Measurements from ENCODE around the gene CDC42EP1. TPM values are rescaled to one million over a fixed set of nuclear protein-coding genes. Genes with fewer than 3 reads are reported as not detected.
"Not testable (repeated sequence)": the region's sequence is repeated elsewhere in the genome, so short reads cannot be mapped to it uniquely, and the experiment has no call there.

The CDC42EP1 gene
- total RNA-seq, 1 donor from 2014 or later: 102 TPM

- no peak for DNase-seq (ENCODE audit: low spot score)
Measured at GRCh38 chr22:37533995-37534394, 26.3 kb upstream of the CDC42EP1 start.

DNA sequence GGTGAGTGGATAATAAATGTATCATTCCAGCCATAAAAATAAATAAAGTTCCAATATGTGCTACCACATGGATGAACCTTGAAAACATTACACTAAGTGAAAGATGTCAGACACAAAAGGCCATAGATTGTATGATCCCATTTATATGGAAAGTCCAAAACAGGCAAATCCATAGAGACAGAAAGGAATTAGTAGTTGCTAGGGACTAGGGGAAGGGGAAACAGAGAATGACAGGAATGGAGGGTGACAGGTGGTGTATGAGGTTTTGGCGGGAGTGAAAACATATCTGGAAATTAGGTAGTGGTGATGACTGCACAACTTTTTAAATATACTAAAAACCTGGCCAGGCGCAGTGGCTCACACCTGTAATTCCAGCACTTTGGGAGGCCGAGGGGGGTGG, 25.8 kb upstream of the CDC42EP1 start:
- no peak for DNase-seq (ENCODE audit: low spot score)

GRCh38 chr22:37535159-37535558, 25.1 kb upstream of the CDC42EP1 start:
- DNase-seq (ENCODE audit: low spot score): no peak

GRCh38 chr22:37538590-37539357, 21.5 kb upstream of the CDC42EP1 start:
- peak; percentile 97 for DNase-seq (ENCODE audit: low spot score)

DNA sequence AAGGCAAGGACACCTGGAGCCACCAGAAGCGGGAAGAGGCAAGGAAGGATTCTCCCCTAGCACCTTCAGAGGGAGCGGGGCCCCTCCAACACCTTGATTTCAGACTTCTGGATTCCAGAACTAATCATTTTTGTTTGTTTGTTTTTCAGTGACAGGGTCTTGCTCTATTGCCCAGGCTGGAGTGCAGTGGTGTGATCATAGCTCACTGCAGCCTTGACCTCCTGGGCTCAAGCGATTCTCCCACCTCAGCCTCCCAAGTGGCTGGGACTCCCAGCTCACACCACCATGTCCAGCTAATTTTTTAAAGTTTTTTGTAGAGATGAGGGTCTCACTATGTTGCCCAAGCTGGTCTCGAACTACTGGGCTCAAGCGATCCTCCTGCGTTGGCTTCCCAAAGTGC, 20.5 kb upstream of the CDC42EP1 start:
- DNase-seq (ENCODE audit: low spot score): not testable (repeated sequence)

DNA sequence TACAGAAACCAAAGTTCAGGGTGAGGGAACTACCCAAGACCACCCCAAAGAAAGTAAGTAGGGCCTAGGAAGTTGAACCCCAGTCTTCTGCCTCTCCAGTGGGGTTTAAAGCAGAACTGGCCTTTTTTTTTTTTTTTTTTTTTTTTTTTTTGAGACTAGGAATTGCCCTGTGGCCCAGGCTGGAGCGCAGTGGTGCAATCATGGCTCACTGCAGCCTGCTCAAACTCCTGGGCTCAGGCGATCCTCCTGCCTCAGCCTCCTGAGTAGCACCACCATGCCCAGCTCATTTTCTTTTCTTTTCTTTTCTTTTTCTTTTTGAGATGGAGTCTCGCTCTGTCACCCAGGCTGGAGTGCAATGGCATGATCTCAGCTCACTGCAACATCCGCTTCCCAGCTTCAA, 17.9 kb upstream of the CDC42EP1 start:
- not testable (repeated sequence) for DNase-seq (ENCODE audit: low spot score)

DNA sequence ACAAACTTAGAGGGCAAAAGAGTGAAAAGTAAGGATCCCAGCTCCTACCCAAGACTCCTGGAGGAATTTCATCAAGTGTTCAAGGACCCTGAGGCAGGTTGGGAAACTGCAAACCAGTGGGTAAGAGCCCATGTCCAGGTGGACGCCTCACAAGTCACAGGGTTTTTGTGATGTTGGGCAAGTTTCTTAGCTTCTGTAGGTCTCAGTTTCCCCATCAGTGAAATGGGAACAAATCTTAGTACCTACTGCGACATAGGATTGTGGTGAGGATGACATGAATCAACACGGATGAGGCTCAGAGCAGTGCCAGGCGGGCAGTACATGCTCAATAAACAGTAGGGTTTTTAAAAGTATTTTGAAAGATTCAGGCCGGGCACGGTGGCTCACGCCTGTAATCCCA, 17.3 kb upstream of the CDC42EP1 start:
- DNase-seq (ENCODE audit: low spot score): no peak

GRCh38 chr22:37544955-37545702, 15.2 kb upstream of the CDC42EP1 start:
- no peak for DNase-seq (ENCODE audit: low spot score)

DNA sequence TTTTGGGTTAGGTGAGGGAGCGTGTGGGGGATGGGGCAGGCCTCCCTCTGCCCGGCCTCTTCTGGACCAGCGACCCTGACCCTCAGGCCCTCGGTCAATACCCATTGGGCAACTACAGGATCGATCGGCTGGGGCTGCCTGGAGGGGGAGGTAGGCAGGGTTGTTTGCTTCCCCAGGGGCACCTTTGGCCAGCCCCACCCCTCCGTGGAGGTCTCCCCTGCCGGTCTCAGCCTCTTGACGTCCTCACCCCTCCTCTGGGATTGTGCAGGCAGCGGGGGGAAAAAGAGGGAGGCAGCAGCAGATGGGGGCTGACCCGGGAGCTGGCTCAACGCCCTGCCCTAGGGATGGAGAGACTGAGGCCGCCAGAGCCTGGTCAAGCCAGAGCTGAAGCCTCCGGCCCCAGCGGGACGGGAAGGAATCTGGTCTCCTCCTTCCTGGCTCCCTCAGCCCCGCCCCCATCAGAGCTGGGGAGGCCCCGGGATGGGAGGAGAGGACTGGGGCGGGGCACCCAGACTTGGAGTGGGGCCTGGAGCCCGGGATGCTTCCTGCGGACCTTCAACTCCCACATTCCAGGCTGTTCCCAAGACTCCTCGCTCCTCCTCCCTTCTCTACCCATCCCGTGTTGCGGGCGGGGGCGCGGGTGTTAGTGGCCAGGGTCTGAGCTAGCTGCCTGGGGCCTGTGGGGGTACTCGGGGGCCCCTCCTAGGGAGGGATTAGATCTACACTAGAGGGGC, 14.4 kb upstream of the CDC42EP1 start:
- peak; percentile 95 for DNase-seq (ENCODE audit: low spot score)

DNA sequence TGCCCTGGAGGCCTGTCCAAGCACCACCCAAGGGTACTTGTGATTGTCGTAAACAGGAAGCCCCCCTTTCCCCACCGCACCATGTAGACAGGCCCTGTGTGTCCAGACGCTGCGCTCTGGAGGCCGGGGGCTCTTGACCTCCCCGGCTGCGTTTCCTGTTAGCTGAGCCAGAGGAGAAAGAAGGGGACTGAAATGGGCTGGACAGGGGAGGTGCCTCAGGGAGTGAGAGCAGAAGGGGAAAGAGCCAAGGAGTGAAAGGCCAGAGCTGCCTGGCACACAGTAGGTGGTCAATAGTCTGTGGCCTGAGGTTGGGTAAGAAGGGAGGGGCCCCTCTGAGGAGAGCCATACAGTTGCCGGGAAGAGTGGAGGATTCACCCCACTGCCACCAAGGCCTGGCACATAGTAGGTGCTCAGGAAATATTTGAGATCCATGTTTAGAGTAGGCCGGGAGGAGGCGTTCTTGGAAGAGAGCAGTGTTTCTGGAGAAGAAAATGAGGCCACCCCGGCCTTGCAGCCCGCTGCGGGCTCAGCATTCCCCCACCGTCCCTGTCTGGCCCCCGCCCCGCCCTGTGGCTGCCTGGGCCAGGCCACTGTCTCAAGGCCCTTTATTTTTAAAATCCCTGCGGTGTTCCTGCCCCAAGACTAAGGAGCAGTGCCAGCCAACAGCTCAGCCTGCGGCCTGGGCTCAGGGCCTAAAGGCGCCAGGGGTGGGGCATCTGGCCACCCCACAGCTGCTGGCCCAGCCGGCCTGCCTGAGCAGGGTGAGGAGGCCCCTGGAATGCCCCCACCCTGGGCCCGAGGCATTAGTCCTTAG, 13.6 kb upstream of the CDC42EP1 start:
- no peak for DNase-seq (ENCODE audit: low spot score)

- DNase-seq (ENCODE audit: low spot score): no peak
Measured at GRCh38 chr22:37547251-37547741, 13.0 kb upstream of the CDC42EP1 start.

DNA sequence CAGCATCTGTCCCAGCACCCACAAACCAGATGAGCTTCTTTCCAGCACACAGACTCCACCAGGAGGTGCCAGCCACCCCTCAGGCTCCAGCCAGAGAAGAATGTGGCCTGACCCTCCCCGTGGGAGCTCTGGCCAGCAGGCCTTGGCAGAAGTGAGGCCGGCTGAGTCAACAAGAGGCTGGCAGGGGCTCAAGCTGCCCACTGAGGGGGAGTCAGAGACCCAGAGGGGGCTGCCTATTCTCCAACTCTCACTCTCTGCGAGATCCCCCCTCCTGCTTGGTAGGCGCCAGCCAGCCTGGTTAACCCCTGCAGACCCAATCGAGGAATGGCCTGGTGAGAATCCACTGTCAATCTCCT, 10.6 kb upstream of the CDC42EP1 start:
- DNase-seq (ENCODE audit: low spot score): no peak

DNA sequence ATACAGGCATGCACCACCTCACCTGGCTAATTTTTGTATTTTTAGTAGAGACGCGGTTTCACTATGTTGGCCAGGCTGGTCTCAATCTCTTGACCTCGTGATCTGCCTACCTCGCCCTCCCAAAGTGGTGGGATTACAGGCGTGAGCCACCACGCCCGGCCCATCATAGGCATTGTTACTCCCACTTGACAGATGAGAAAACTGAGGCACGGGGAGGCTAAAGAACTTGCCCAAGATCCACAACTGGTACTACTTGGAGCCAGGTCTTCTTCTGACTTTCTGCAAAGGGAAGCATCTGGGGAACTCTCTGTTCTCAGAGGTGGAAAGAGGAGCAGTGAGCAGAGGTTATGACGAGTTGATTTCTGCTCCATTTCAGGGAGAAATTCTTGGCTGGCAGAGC, 9.4 kb upstream of the CDC42EP1 start:
- not testable (repeated sequence) for DNase-seq (ENCODE audit: low spot score)

DNA sequence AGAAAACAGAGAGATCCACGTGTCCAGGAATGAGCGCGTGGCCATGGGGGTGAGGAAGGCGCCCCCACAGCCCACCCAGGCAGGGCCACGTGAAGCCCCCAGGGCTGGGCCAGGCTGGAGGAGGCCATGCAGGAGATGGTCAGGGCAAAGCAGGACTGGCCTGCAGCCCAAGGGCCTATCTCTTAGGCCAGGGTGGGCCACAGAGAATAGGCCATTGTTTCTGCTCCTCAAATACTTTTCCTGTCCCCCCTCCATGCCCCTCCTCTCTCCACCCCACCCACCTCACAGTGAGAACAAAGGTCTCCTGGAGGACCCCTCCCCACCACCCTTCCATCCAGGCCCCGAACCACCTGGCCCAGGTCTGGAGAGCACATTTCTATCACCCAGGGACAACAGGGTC, 8.3 kb upstream of the CDC42EP1 start:
- no peak for DNase-seq (ENCODE audit: low spot score)

DNA sequence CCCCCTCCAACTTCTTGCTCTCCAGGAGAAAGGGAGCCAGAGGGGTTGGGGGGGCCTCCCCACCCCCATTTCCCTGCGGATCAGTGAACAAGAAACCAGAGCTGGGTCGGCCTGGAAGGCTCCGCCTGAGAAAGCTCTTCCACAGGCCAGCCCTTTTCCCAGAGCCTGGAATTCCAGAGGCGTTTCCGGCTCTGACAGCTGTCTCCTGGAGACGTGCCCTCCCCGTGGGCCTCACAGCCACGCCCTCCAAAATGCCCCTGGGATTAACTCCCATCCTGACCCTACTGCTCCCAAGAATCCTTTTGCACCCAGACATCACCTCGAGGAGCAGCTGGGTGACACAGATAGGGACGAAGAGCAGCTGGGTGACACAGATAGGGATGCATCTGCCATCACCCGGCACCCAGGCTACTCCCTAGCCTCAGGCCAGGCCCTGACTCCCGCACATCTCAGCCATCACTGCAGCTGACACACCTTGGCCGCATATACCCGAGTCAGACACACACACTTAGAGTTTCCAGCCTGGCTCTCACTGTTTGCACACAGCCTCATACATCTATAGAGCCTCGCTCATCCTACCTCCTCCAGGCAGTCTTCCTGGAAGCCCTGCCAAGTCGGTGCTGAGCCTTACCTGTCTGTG, 7.6 kb upstream of the CDC42EP1 start:
- no peak for DNase-seq (ENCODE audit: low spot score)

DNA sequence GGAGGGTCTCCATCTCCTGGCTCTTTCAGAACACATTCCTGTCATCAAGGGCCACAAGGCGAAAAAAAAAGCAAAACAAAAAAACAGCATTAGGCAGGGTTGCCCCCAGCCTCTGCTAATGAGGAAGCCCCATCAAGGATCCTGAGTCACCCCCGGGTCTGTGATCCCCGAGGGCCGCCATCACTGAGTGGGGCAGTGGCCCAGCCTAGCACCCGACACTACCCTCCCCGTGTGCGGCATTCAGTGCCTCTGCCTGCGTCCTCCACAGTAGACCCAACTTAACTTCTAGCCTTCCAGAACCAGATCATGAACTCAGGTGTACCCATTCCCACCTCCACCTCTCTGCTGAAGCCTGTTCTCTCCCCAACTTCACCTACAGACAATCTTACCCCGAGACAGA, 6.6 kb upstream of the CDC42EP1 start:
- no peak for DNase-seq (ENCODE audit: low spot score)

DNA sequence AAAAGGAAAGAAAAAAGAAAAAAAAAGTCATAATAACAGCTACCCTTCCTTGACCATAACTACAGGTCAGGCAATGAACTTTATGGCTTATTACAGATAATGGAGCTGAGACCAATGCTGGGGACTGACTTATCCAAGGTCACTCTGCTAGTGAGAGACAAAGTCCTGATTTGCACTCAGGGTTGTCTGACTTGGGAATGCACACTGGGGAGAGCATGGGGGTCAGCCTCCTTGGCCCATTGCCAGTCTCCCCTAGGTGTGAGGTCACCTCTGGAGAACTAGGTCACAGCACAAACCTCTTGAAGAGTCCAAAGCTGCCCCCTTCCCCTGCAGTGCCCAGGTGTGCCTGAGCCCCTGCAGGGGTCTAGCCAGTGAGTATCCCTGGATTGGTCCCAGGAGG, 5.3 kb upstream of the CDC42EP1 start:
- DNase-seq (ENCODE audit: low spot score): no peak

DNA sequence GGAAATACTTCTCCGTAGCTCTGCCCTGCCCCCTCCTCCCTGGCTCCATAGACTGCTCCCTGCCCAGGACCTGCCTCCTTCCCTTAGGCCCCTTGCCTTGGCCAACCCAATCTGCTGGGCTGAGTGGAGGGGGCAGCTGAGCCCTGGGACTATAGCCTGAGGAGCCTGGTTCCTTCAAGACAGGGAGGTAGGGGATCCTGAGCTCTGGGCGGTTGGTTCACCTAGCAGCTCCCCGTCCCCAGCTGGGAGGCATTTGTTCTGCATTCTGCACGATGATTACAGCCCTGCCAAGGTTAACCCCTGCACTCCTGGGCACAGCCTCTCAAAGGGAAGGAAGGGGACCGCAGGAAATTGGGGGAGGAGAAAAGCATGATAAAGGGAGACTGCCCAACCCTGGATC, 3.6 kb upstream of the CDC42EP1 start:
- no peak for DNase-seq (ENCODE audit: low spot score)

DNA sequence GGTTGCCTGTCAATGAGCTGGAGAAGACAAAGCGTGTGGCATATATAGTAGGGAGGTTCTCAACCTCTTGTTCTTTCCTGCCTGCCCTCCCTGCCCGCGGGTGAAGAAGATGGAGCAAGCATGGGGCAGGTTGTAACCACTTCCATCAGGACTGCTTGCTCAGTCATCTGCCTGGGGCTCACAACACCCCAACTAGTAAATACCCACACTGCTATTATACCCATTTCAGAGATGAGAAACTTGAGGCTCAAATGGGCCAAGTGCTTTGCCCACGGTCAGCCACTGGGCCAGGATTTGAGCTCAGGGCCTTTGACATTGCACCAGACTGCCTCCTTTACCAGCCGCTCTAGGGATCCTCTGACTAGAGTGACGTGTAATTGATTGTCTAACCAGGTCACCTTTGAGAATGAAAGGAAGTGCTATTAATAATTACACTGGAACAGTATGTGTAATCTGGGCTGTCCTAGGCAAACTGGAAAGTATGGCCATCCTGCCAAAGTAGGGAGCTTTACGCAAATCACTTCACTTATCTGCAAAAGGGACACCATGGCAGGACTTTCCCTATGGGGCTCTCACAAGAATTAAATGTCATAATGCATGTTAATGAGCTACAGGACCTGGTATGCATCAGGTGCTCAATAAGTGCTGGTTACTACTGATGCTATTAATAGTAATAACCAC, 2.8 kb upstream of the CDC42EP1 start:
- no peak for DNase-seq (ENCODE audit: low spot score)

DNA sequence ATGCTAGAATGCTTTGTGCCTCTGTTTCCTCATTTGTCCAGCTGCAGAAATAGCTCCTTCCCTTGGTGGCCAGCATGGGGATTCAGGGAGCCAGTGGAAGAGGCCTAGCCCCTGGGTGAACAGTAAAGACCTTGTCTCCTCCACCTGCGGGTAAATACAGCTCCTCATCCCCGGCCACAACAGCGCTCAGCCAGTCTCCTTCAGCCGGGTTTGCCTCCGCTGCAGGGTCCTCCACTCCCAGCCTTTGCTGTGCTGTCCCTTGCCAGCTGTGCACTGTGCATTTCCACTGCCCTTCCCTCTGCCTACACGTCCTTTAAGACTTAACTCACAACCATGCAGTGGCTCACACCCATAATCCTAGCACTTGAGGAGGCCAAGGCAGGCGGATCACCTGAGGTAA, 1.5 kb upstream of the CDC42EP1 start:
- DNase-seq (ENCODE audit: low spot score): no peak
